GM23338 (cell line): ENCODE results near the gene PRKAR1A. TPM values are rescaled to one million over a fixed set of nuclear protein-coding genes. Genes with fewer than 3 reads are reported as not detected.

Source experiments
- ATAC-seq: fragments of 200-7000 bp; cut with Tn5 transposase; 3 replicates; pipeline ENCODE4 v1.9.1; 2020
- DNase-seq: peaks from one replicate; pipeline ENCODE4 v3.0.0-alpha.2; 2015; ENCODE audit warnings: low spot score
- H2AFZ ChIP-seq: fragments of 200-600 bp; sonication (generic); 2 replicates; pipeline ENCODE4 v1.8.0; 2016; ENCODE audit warnings: antibody characterized with exemption, mild to moderate bottlenecking, moderate library complexity
- H3F3A ChIP-seq: fragments of 200-600 bp; sonication (generic); replicated peaks from 2 replicates; pipeline ENCODE4 v1.8.0; 2017; ENCODE audit warnings: antibody characterized with exemption, mixed run types, low read depth
- H3K27ac ChIP-seq: fragments of 200-600 bp; sonication (generic); 2 replicates; pipeline ENCODE4 v1.6.1; 2016; ENCODE audit warnings: low read depth
- H3K27me3 ChIP-seq: fragments of 200-600 bp; sonication (generic); 2 replicates; pipeline ENCODE4 v1.8.0; 2016; ENCODE audit warnings: mild to moderate bottlenecking, mixed run types, moderate library complexity; ENCODE audit not compliant: insufficient read depth
- H3K36me3 ChIP-seq: fragments of 200-600 bp; sonication (generic); 2 replicates; pipeline ENCODE4 v1.8.0; 2016; ENCODE audit warnings: mild to moderate bottlenecking; ENCODE audit not compliant: insufficient read depth
- H3K4me1 ChIP-seq: fragments of 200-600 bp; sonication (generic); 2 replicates; pipeline ENCODE4 v1.8.0; 2016; ENCODE audit warnings: mild to moderate bottlenecking, moderate library complexity; ENCODE audit not compliant: insufficient read depth
- H3K4me2 ChIP-seq: fragments of 200-600 bp; sonication (generic); 2 replicates; pipeline ENCODE4 v1.7.1; 2017; ENCODE audit warnings: mixed run types
- H3K4me3 ChIP-seq: fragments of 200-600 bp; sonication (generic); 2 replicates; pipeline ENCODE4 v1.6.1; 2016; ENCODE audit warnings: mixed run types
- H3K79me2 ChIP-seq: fragments of 200-600 bp; sonication (generic); replicated peaks from 2 replicates; pipeline ENCODE4 v1.8.0; 2017; ENCODE audit warnings: mild to moderate bottlenecking; ENCODE audit not compliant: insufficient read depth
- H3K9me2 ChIP-seq: fragments of 200-600 bp; sonication (generic); 2 replicates; pipeline ENCODE4 v1.8.0; 2017; ENCODE audit not compliant: insufficient read depth
- H4K20me1 ChIP-seq: fragments of 200-600 bp; sonication (generic); replicated peaks from 2 replicates; pipeline ENCODE4 v1.8.0; 2017; ENCODE audit warnings: mild to moderate bottlenecking; ENCODE audit not compliant: insufficient read depth
- H3K27ac Mint-ChIP-seq: 2 replicates; pipeline ENCODE4 v1.8.0; 2020; ENCODE audit warnings: inconsistent platforms, mild to moderate bottlenecking, moderate library complexity, mixed read lengths
- H3K27me3 Mint-ChIP-seq: 3 replicates; pipeline ENCODE4 v1.8.0; 2022; ENCODE audit warnings: low read depth, mild to moderate bottlenecking, moderate library complexity, mixed read lengths, inconsistent platforms; ENCODE audit not compliant: insufficient read depth, poor library complexity
- H3K36me3 Mint-ChIP-seq: 3 replicates; pipeline ENCODE4 v1.8.0; 2021; ENCODE audit warnings: low read depth, mild to moderate bottlenecking, inconsistent platforms, moderate library complexity, mixed read lengths
- H3K4me1 Mint-ChIP-seq: 3 replicates; pipeline ENCODE4 v1.8.0; 2020; ENCODE audit warnings: mild to moderate bottlenecking, inconsistent platforms, mixed read lengths
- H3K4me3 Mint-ChIP-seq: 3 replicates; pipeline ENCODE4 v1.8.0; 2021; ENCODE audit warnings: moderate library complexity, mild to moderate bottlenecking, inconsistent platforms, mixed read lengths
- H3K9me3 Mint-ChIP-seq: 3 replicates; pipeline ENCODE4 v1.8.0; 2020; ENCODE audit warnings: moderate library complexity, mild to moderate bottlenecking, inconsistent platforms, mixed read lengths
- CREB1 ChIP-seq: fragments of 250-450 bp; sonication (Bioruptor Pico); IDR thresholded peaks from 2 replicates; pipeline ENCODE4 v1.5.0; 2020; ENCODE audit warnings: low read depth, mild to moderate bottlenecking, moderate library complexity
- CTCF ChIP-seq, 2 experiments: fragments of 200-600 bp in 1 of 2; sonication (generic) in 1 of 2; conservative IDR thresholded peaks; 2 replicates each; pipeline versions ENCODE4 v1.5.1 to v1.6.1; 2016 to 2017; ENCODE audit warnings: antibody characterized with exemption in 2 of 2, low read depth in 2 of 2, mild to moderate bottlenecking in 2 of 2, moderate library complexity in 1 of 2
- ETS1 ChIP-seq: IDR thresholded peaks from 2 replicates; pipeline ENCODE4 v1.6.1; 2016; ENCODE audit warnings: antibody characterized with exemption
- JUNB ChIP-seq: IDR thresholded peaks from one replicate; pipeline ENCODE4 v1.6.1; 2016; ENCODE audit warnings: antibody characterized with exemption; ENCODE audit not compliant: unreplicated experiment
- NANOG ChIP-seq: IDR thresholded peaks from 2 replicates; pipeline ENCODE4 v1.6.1; 2016; ENCODE audit warnings: antibody characterized with exemption, borderline replicate concordance
- POLR2AphosphoS5 ChIP-seq: IDR thresholded peaks from 2 replicates; pipeline ENCODE4 v1.6.1; 2016; ENCODE audit warnings: antibody characterized with exemption, low read depth
- REST ChIP-seq: IDR thresholded peaks from one replicate; pipeline ENCODE4 v1.6.1; 2018; ENCODE audit warnings: antibody characterized with exemption; ENCODE audit not compliant: unreplicated experiment
- ZNF114 ChIP-seq: fragments of 250-450 bp; sonication (Bioruptor Pico); IDR thresholded peaks from 2 replicates; pipeline ENCODE4 v1.5.0; 2020; ENCODE audit warnings: mild to moderate bottlenecking, moderate library complexity
- ZNF331 ChIP-seq: fragments of 250-450 bp; sonication (Bioruptor Pico); IDR thresholded peaks from 2 replicates; pipeline ENCODE4 v1.5.0; 2020; ENCODE audit warnings: low read depth, mild to moderate bottlenecking, moderate library complexity
- ZNF462 ChIP-seq: fragments of 250-450 bp; sonication (Bioruptor Pico); IDR thresholded peaks from 2 replicates; pipeline ENCODE4 v1.5.0; 2020; ENCODE audit warnings: mild to moderate bottlenecking, moderate library complexity
- polyA plus RNA-seq: library from polyadenylated mRNA; unstranded; fragments of >200 nt; fragmentation: Nextera tagmentation; extraction: Ambion mirVana; gene quantifications from 2 replicates; pipeline ENCODE4 v1.2.1, GENCODE V29; 2016
- total RNA-seq: library from RNA; depleted of rRNA; stranded (reverse); fragments of >200 nt; shearing (Covaris generic); gene quantifications from 2 replicates; pipeline ENCODE4 v1.2.3, GENCODE V29; 2014

Gene PRKAR1A
- total and polyA plus RNA-seq, 2 experiments from 2014 or later = 90.1 to 100 TPM

GRCh38 chr17:68531252-68531651 is 19.0 kb downstream of the PRKAR1A start (continued):
- TF ChIP-seq CTCF (conservative IDR thresholded peaks at IDR 0.05; ENCODE audit: low read depth in 2 of 2) = no peak
- no peak for TF ChIP-seq ZNF462 (CRISPR knock-in tag)

- H3K4me3 Mint-ChIP-seq = no peak overlapping the region
- no peaks in the 10 kb centered on the region for H3K9me3 Mint-ChIP-seq
- DNase-seq (no peak), ATAC-seq (no peak)
- Histone ChIP-seq H3F3A (no peaks in the 10 kb centered on the region), H3K4me2 (no peak overlapping the region), H3K9me2 (no peaks in the 10 kb centered on the region), H3K27me3 (no peaks in the 10 kb centered on the region), H2AFZ (no peak overlapping the region), H3K27ac (no peak overlapping the region), H4K20me1 (no peaks in the 10 kb centered on the region), H3K4me1 (0 out of 2 replicates have a peak, but pooled peaks cover 18% of the 10 kb centered on the region), H3K4me3 (no peak overlapping the region), H3K36me3 (peaks cover 13% of the 10 kb centered on the region; the same call in 1 of the 2 replicates), H3K79me2 (no peaks in the 10 kb centered on the region)
- H3K27me3 Mint-ChIP-seq = no peaks in the 10 kb centered on the region
- H3K4me1 Mint-ChIP-seq = peaks cover 6% of the 10 kb centered on the region; the same call in 2 of the 3 replicates
- H3K36me3 Mint-ChIP-seq = peaks cover 46% of the 10 kb centered on the region
- no peak overlapping the region for H3K27ac Mint-ChIP-seq
- TF ChIP-seq CREB1 (CRISPR knock-in tag) (no peak), REST (no peak), JUNB (no peak), ZNF331 (CRISPR knock-in tag) (no peak), POLR2AphosphoS5 (no peak), ETS1 (no peak), CTCF (conservative IDR thresholded peaks at IDR 0.05; ENCODE audit: low read depth in 2 of 2) (no peak), NANOG (no peak), ZNF114 (CRISPR knock-in tag) (no peak)
Observed at GRCh38 chr17:68532826-68533225, 20.6 kb downstream of the PRKAR1A start.
